Subcutaneous abdominal adipose tissue (tissue), 5 donors: ENCODE measurements around the gene ZFP92.
A peak's percentile ranks its signal among the peaks of the same experiment; 100 is the strongest.

Experiments
- H3K27ac ChIP-seq: one replicate; pipeline ENCODE4 v1.7.0; 2013; ENCODE audit warnings: low read depth, mild to moderate bottlenecking, inconsistent platforms, low read length, moderate library complexity
- H3K27me3 ChIP-seq, 5 donors: one replicate each; pipeline ENCODE4 v1.7.0; 2013; ENCODE audit warnings: low read length in 5 of 5, inconsistent platforms in 1 of 5; ENCODE audit not compliant: control insufficient read depth in 5 of 5, insufficient read depth in 4 of 5
- H3K36me3 ChIP-seq, 5 donors: one replicate each; pipeline ENCODE4 v1.7.0; 2013; ENCODE audit warnings: low read length in 5 of 5; ENCODE audit not compliant: control insufficient read depth in 5 of 5, insufficient read depth in 5 of 5
- H3K4me1 ChIP-seq, 5 donors: one replicate each; pipeline ENCODE4 v1.7.0; 2013; ENCODE audit warnings: low read length in 5 of 5, mild to moderate bottlenecking in 3 of 5, moderate library complexity in 1 of 5; ENCODE audit not compliant: control insufficient read depth in 5 of 5, insufficient read depth in 5 of 5
- H3K4me3 ChIP-seq, 5 donors: one replicate each; pipeline ENCODE4 v1.7.0; 2013; ENCODE audit warnings: low read length in 5 of 5, low read depth in 1 of 5
- H3K9ac ChIP-seq, 5 donors: one replicate each; pipeline ENCODE4 v1.7.0; 2013; ENCODE audit warnings: low read length in 5 of 5, mild to moderate bottlenecking in 4 of 5, moderate library complexity in 3 of 5
- H3K9me3 ChIP-seq, 5 donors: one replicate each; pipeline ENCODE4 v1.7.0; 2013; ENCODE audit warnings: low read length in 5 of 5; ENCODE audit not compliant: control insufficient read depth in 5 of 5
- donor health status: healthy.
- donor health status: healthy.
- donor health status: healthy.
- donor health status: healthy.
- donor health status: healthy.

ZFP92 gene

GRCh38 chrX:153413731-153414130 is 2.5 kb downstream of the ZFP92 start:
- H3K27ac ChIP-seq: no peak overlapping the region
- H3K4me3 ChIP-seq: no peak overlapping the region
- peaks cover 7 to 58% (median 47%) of the 10 kb centered on the region in 5 donors for H3K4me1 ChIP-seq
- H3K27me3 ChIP-seq: peaks cover 0 to 12% (median 6%) of the 10 kb centered on the region in 5 donors
- peaks cover 0 to 2% (median 0%) of the 10 kb centered on the region in 5 donors for H3K36me3 ChIP-seq
- no peak overlapping the region for H3K9ac ChIP-seq
- no peaks in the 10 kb centered on the region for H3K9me3 ChIP-seq

GRCh38 chrX:153414856-153415510 is 3.7 kb downstream of the ZFP92 start:
- H3K4me1 ChIP-seq: peaks cover 7 to 57% (median 44%) of the 10 kb centered on the region in 5 donors
- H3K9me3 ChIP-seq: no peaks in the 10 kb centered on the region
- H3K9ac ChIP-seq: no peak overlapping the region
- peaks cover 0 to 15% (median 8%) of the 10 kb centered on the region in 5 donors for H3K27me3 ChIP-seq
- H3K4me3 ChIP-seq: no peak overlapping the region
- H3K36me3 ChIP-seq: peaks cover 0 to 9% (median 5%) of the 10 kb centered on the region in 5 donors
- H3K27ac ChIP-seq: peak overlapping the region; percentile 65

- peaks cover 4 to 44% (median 34%) of the 10 kb centered on the region in 5 donors for H3K4me1 ChIP-seq
- H3K27me3 ChIP-seq: peaks cover 0 to 13% (median 8%) of the 10 kb centered on the region in 5 donors
- H3K9ac ChIP-seq: no peak overlapping the region
Observed at GRCh38 chrX:153416781-153417450, 5.6 kb downstream of the ZFP92 start.

GRCh38 chrX:153417637-153418036 is 6.4 kb downstream of the ZFP92 start:
- H3K27ac ChIP-seq: no peak overlapping the region
- H3K9me3 ChIP-seq: no peaks in the 10 kb centered on the region
- peaks cover 0 to 13% (median 8%) of the 10 kb centered on the region in 5 donors for H3K27me3 ChIP-seq

More at GRCh38 chrX:153416781-153417450, 5.6 kb downstream of the ZFP92 start:
- peaks cover 0 to 26% (median 12%) of the 10 kb centered on the region in 5 donors for H3K36me3 ChIP-seq
- no peak overlapping the region for H3K4me3 ChIP-seq
- no peaks in the 10 kb centered on the region for H3K9me3 ChIP-seq
- no peak overlapping the region for H3K27ac ChIP-seq

GRCh38 chrX:153420851-153421599 is 9.8 kb downstream of the ZFP92 start:
- Histone ChIP-seq H3K4me3 (no peak overlapping the region), H3K36me3 (peaks cover 0 to 29% (median 15%) of the 10 kb centered on the region in 5 donors), H3K9ac (no peak overlapping the region), H3K4me1 (peaks cover 2 to 30% (median 21%) of the 10 kb centered on the region in 5 donors), H3K9me3 (no peaks in the 10 kb centered on the region), H3K27ac (no peak overlapping the region), H3K27me3 (peaks cover 0 to 16% (median 11%) of the 10 kb centered on the region in 5 donors)

More at GRCh38 chrX:153417637-153418036, 6.4 kb downstream of the ZFP92 start:
- no peak overlapping the region for H3K9ac ChIP-seq
- no peak overlapping the region for H3K4me3 ChIP-seq
- peaks cover 0 to 29% (median 12%) of the 10 kb centered on the region in 5 donors for H3K36me3 ChIP-seq
- peaks cover 4 to 38% (median 27%) of the 10 kb centered on the region in 5 donors for H3K4me1 ChIP-seq

GRCh38 chrX:153421856-153422255 is 10.6 kb downstream of the ZFP92 start:
- Histone ChIP-seq H3K9me3 (no peaks in the 10 kb centered on the region), H3K9ac (no peak overlapping the region), H3K27me3 (peaks cover 0 to 16% (median 11%) of the 10 kb centered on the region in 5 donors), H3K4me3 (no peak overlapping the region), H3K4me1 (peaks cover under 1 to 23% (median 14%) of the 10 kb centered on the region in 5 donors), H3K27ac (no peak overlapping the region), H3K36me3 (peaks cover 0 to 29% (median 15%) of the 10 kb centered on the region in 5 donors)

- Histone ChIP-seq H3K27ac (no peak overlapping the region), H3K9ac (no peak overlapping the region), H3K36me3 (peaks cover 0 to 29% (median 15%) of the 10 kb centered on the region in 5 donors), H3K27me3 (peaks cover 0 to 13% (median 6%) of the 10 kb centered on the region in 5 donors), H3K4me1 (peaks cover 0 to 12% (median 8%) of the 10 kb centered on the region in 5 donors), H3K9me3 (no peaks in the 10 kb centered on the region), H3K4me3 (no peak overlapping the region)
Observed at GRCh38 chrX:153423652-153424051, 12.4 kb downstream of the ZFP92 start.

- Histone ChIP-seq H3K36me3 (peaks cover 0 to 10% (median 6%) of the 10 kb centered on the region in 5 donors), H3K4me1 (peaks cover 0 to 12% (median 8%) of the 10 kb centered on the region in 5 donors), H3K4me3 (no peak overlapping the region), H3K27me3 (peaks cover 0 to 12% (median 9%) of the 10 kb centered on the region in 5 donors), H3K27ac (no peak overlapping the region), H3K9me3 (peaks cover 3 to 8% (median 7%) of the 10 kb centered on the region in 5 donors), H3K9ac (no peak overlapping the region)
Observed at GRCh38 chrX:153426204-153426603, 14.9 kb downstream of the ZFP92 start.

GRCh38 chrX:153430796-153431195 is 19.5 kb downstream of the ZFP92 start:
- Histone ChIP-seq H3K27me3 (peaks cover 5 to 16% (median 10%) of the 10 kb centered on the region in 5 donors), H3K4me3 (peak overlapping the region in 1 of 5 donors; percentile 20)

More at GRCh38 chrX:153430796-153431195, 19.5 kb downstream of the ZFP92 start:
- Histone ChIP-seq H3K27ac (no peak overlapping the region), H3K4me1 (peaks cover 0 to 6% (median 0%) of the 10 kb centered on the region in 5 donors), H3K9ac (no peak overlapping the region), H3K9me3 (peaks cover 3 to 12% (median 10%) of the 10 kb centered on the region in 5 donors), H3K36me3 (no peaks in the 10 kb centered on the region)
